Epithelial cell of esophagus (primary cell): ENCODE data around the gene ATF7IP.

Experiments used
- DNase-seq: peaks from one replicate; pipeline ENCODE4 v3.0.0; 2010; ENCODE audit warnings: low read depth
- H3K4me3 ChIP-seq: 2 replicates; pipeline ENCODE4 v1.5.1; 2011; ENCODE audit warnings: mild to moderate bottlenecking, low read length, control low read depth
- CTCF ChIP-seq: IDR thresholded peaks from 2 replicates; pipeline ENCODE4 v1.5.1; 2011; ENCODE audit warnings: low read depth, mild to moderate bottlenecking, low read length, control low read depth, inconsistent platforms; ENCODE audit not compliant: insufficient read depth; ENCODE audit errors: missing control alignments

ATF7IP gene

GRCh38 chr12:14442221-14442881 is 76.9 kb downstream of the ATF7IP start:
- no peak for TF ChIP-seq CTCF
- DNase-seq: no peak
- H3K4me3 ChIP-seq: no peak overlapping the region

GRCh38 chr12:14443531-14443930 is 78.0 kb downstream of the ATF7IP start:
- no peak overlapping the region for H3K4me3 ChIP-seq
- peak; percentile 61 for DNase-seq
- TF ChIP-seq CTCF: no peak

- no peak for TF ChIP-seq CTCF
- DNase-seq: no peak
- H3K4me3 ChIP-seq: no peak overlapping the region
Measured at GRCh38 chr12:14450479-14450878, 85.0 kb downstream of the ATF7IP start.

GRCh38 chr12:14452336-14452735 is 86.9 kb downstream of the ATF7IP start:
- TF ChIP-seq CTCF: no peak
- no peak overlapping the region for H3K4me3 ChIP-seq

GRCh38 chr12:14452865-14453264 is 87.4 kb downstream of the ATF7IP start:
- no peak for TF ChIP-seq CTCF
- no peak for DNase-seq

More at GRCh38 chr12:14452336-14452735, 86.9 kb downstream of the ATF7IP start:
- DNase-seq: no peak

GRCh38 chr12:14454098-14454907 is 88.8 kb downstream of the ATF7IP start:
- peak; percentile 57 for DNase-seq

More at GRCh38 chr12:14452865-14453264, 87.4 kb downstream of the ATF7IP start:
- H3K4me3 ChIP-seq: no peak overlapping the region

More at GRCh38 chr12:14454098-14454907, 88.8 kb downstream of the ATF7IP start:
- peak; percentile 65 for TF ChIP-seq CTCF
- H3K4me3 ChIP-seq: no peak overlapping the region
